ENCODE results near the gene TRAK2.

- TF ChIP-seq CTCF (conservative IDR thresholded peaks at IDR 0.05 in 1 of 2, IDR thresholded peaks at IDR 0.05 in 1 of 2; ENCODE audit: extremely low read depth in 1 of 2, insufficient read depth in 1 of 2, low read depth in 1 of 2, low read length in 2 of 2) (no peak), EZH2 (IDR thresholded peaks at IDR 0.05; ENCODE audit: borderline replicate concordance, low read length) (no peak)
Measured at GRCh38 chr2:201433394-201433995, 17.8 kb downstream of the TRAK2 start.

Measured in mammary epithelial cell (primary cell).